ENCODE data around the gene SLC22A9. TPM values are rescaled to one million over a fixed set of nuclear protein-coding genes. Genes with fewer than 3 reads are reported as not detected.

The SLC22A9 gene
- not detected in 2 replicates for total RNA-seq

DNA sequence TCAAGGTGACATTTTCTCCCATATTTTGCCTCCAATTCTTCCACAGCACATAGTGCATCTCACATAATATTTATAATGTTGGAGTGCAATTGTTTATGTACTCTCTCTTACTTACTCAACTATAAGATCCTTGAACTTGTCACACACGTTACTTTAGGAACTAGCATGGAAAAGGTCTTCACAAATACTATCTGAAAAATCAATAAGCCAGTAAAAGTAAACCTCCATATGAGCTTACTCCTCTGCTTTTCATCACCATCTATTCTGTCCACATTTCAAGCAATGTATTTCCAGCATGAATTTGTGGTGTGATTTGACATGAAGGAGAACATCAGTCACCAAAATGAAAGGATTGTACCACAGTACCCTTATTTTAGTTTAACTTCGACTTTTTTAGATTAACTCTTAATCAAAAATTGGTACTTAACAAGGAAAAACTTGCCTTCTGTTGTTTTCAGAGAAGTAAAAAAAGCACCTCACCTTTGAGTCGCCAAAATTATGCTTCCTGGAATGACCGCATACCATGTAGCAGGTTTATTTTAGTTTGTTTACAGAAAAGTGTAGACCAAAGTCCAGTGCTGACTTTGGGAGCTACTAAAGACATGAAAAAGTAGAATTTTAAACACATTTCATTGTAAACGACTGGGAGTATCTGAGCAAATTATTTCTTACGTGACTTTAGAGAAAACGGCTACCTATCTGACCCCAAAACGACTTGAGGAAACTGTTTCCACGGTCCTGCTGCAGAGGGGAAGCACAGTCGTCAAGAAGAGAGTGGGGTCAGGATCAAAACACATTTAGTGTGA lies at the start of gene SLC22A9:
Gene SLC22A9 (plus strand): TSS at position 621 of the 806 bp plus-strand sequence. CDS start 272 bp downstream, outside the sequence.

Other genes with a start within 250 kb of the SLC22A9 start
- gene SLC22A24, start 225.6 kb upstream of the SLC22A9 start, total RNA-seq, result not detected in 2 replicates
- not detected in 2 replicates for gene SLC22A25, start 126.2 kb upstream of the SLC22A9 start, total RNA-seq
- gene PLAAT5, start 121.4 kb downstream of the SLC22A9 start, total RNA-seq, result 0.17 TPM in 1 of 2 replicates, not detected in the other
- gene LGALS12, start 136.3 kb downstream of the SLC22A9 start, total RNA-seq, result not detected in 2 replicates
- gene PLAAT4, start 167.0 kb downstream of the SLC22A9 start, total RNA-seq, result 13.2 and 23.2 TPM in 2 replicates
- gene PLAAT2, start 193.6 kb downstream of the SLC22A9 start, total RNA-seq, result not detected in 2 replicates
- gene PLAAT3, start 244.6 kb downstream of the SLC22A9 start, total RNA-seq, result 11.6 and 12.4 TPM in 2 replicates

Data from smooth muscle cell of trachea (primary cell).